ENCODE measurements around the gene STK32C. TPM values are rescaled to one million over a fixed set of nuclear protein-coding genes. Genes with fewer than 3 reads are reported as not detected.

STK32C gene
- total and polyA plus RNA-seq, 2 experiments from 2014 or later, result 8.8 to 9.8 TPM

GRCh38 chr10:132172091-132173066 is 135.4 kb downstream of the STK32C start:
- H3K36me3 ChIP-seq (ENCODE audit: low read depth), result no peaks in the 10 kb centered on the region
- DNase-seq, result peak; percentile 16
- no peaks in the 10 kb centered on the region for H3K4me1 ChIP-seq (ENCODE audit: insufficient read depth)
- no peaks in the 10 kb centered on the region for H4K20me1 ChIP-seq (ENCODE audit: insufficient read depth)
- H3K9me3 ChIP-seq (ENCODE audit: low read depth), result no peaks in the 10 kb centered on the region
- H3K79me2 ChIP-seq (ENCODE audit: insufficient read depth), result no peaks in the 10 kb centered on the region
- no peak overlapping the region for H2AFZ ChIP-seq
- no peaks in the 10 kb centered on the region for H3F3A ChIP-seq (ENCODE audit: insufficient read depth)
- no peak overlapping the region for H3K9ac ChIP-seq
- WGBS, 2 experiments (ENCODE audit: low coverage in 1 of 2, low lambda C conversion rate in 2 of 2, missing lambda C conversion rate in 2 of 2), result 32 to 35% methylated on average over 26 of the region's 26 CpGs
- no peak overlapping the region for H3K4me2 ChIP-seq (ENCODE audit: unreplicated experiment)
- no peaks in the 10 kb centered on the region for H3K9me2 ChIP-seq (ENCODE audit: insufficient read depth)
- H3K27ac ChIP-seq, result no peak overlapping the region
- in situ Hi-C loops (cut with MboI), result no loop called here
- H3K4me3 ChIP-seq, result no peak overlapping the region
- TF ChIP-seq EZH2phosphoT487 (IDR thresholded peaks at IDR 0.05; ENCODE audit: insufficient read depth, low read depth) (no peak), EZH2 (IDR thresholded peaks at IDR 0.05; ENCODE audit: insufficient read depth, poor library complexity, severe bottlenecking) (no peak)
- peaks cover 10% of the 10 kb centered on the region; the same call in 1 of the 2 replicates for H3K27me3 ChIP-seq (replicated peaks; ENCODE audit: insufficient read depth)

- Histone ChIP-seq H3K9me3 (ENCODE audit: low read depth) (no peaks in the 10 kb centered on the region), H2AFZ (no peak overlapping the region), H3K27ac (no peak overlapping the region), H3K9ac (no peak overlapping the region), H3K4me1 (ENCODE audit: insufficient read depth) (no peaks in the 10 kb centered on the region), H3K4me3 (no peak overlapping the region), H3K9me2 (ENCODE audit: insufficient read depth) (no peaks in the 10 kb centered on the region), H3K79me2 (ENCODE audit: insufficient read depth) (no peaks in the 10 kb centered on the region), H3K27me3 (replicated peaks; ENCODE audit: insufficient read depth) (peaks cover 5% of the 10 kb centered on the region; the same call in 1 of the 2 replicates), H3K36me3 (ENCODE audit: low read depth) (no peaks in the 10 kb centered on the region), H3K4me2 (ENCODE audit: unreplicated experiment) (no peak overlapping the region), H3F3A (ENCODE audit: insufficient read depth) (no peaks in the 10 kb centered on the region), H4K20me1 (ENCODE audit: insufficient read depth) (no peaks in the 10 kb centered on the region)
- TF ChIP-seq EZH2phosphoT487 (IDR thresholded peaks at IDR 0.05; ENCODE audit: insufficient read depth, low read depth), result no peak
- no peak for TF ChIP-seq EZH2 (IDR thresholded peaks at IDR 0.05; ENCODE audit: insufficient read depth, poor library complexity, severe bottlenecking)
- DNase-seq, result no peak
- in situ Hi-C loops (cut with MboI), result no loop called here
- WGBS, 2 experiments (ENCODE audit: low coverage in 1 of 2, low lambda C conversion rate in 2 of 2, missing lambda C conversion rate in 2 of 2), result 70 to 72% methylated on average over 33 to 36 of the region's 36 CpGs
Measured at GRCh38 chr10:132170561-132171361, 137.0 kb downstream of the STK32C start.

DNA sequence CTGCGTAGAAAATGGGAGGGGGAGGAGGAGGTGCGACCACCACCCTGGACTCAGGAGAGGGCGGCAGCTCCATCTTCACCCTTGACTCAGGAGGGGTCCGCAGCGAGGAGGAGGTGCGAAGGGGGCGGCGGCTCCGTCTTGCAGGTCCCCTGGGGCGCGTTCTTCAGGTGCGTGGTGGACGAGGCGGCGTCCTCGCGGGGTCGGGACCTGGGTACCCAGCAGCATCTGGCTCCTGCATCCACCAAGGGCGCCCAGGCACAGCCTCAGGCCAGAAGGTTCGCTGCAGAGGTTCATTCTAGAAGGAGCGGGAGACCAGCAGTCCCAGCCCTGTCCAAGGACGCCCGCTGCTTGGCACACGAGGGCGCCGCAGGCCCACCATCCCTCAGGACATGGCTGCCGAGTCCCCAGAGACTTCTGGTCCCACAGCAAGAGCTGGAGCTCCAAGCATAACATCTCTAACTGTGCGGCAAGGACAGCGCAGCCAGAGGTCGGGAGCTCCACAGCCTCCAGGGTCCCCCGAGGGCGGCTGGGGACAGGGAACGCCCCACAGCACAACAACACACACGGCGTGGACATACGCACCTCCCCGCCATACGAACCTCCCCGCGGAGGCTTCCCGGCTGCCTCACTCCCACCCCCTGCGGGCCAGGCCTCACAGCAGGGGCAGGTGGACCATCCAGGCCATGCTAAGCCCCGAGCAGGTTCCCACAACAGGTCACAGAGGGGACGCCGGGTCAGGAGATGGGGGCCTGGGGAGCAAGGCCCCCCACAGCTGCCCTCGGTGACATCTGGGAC is 137.8 kb downstream of the STK32C start:
- Histone ChIP-seq H3K27ac (no peak overlapping the region), H3K36me3 (ENCODE audit: low read depth) (no peaks in the 10 kb centered on the region), H3K4me2 (ENCODE audit: unreplicated experiment) (no peak overlapping the region), H3K27me3 (replicated peaks; ENCODE audit: insufficient read depth) (peaks cover 5% of the 10 kb centered on the region; the same call in 1 of the 2 replicates), H3K9ac (no peak overlapping the region), H2AFZ (no peak overlapping the region), H3K79me2 (ENCODE audit: insufficient read depth) (no peaks in the 10 kb centered on the region), H3K9me2 (ENCODE audit: insufficient read depth) (no peaks in the 10 kb centered on the region), H3K4me1 (ENCODE audit: insufficient read depth) (no peaks in the 10 kb centered on the region), H3K9me3 (ENCODE audit: low read depth) (no peaks in the 10 kb centered on the region), H3F3A (ENCODE audit: insufficient read depth) (no peaks in the 10 kb centered on the region), H3K4me3 (no peak overlapping the region), H4K20me1 (ENCODE audit: insufficient read depth) (no peaks in the 10 kb centered on the region)
- DNase-seq, result no peak
- 80 to 81% methylated on average over 41 to 45 of the region's 46 CpGs for WGBS, 2 experiments (ENCODE audit: low coverage in 1 of 2, low lambda C conversion rate in 2 of 2, missing lambda C conversion rate in 2 of 2)
- no peak for TF ChIP-seq EZH2phosphoT487 (IDR thresholded peaks at IDR 0.05; ENCODE audit: insufficient read depth, low read depth)
- TF ChIP-seq EZH2 (IDR thresholded peaks at IDR 0.05; ENCODE audit: insufficient read depth, poor library complexity, severe bottlenecking), result no peak
- in situ Hi-C loops (cut with MboI), result no loop called here

Data from GM23248 (cell line).